ENCODE data around the gene RPS17.
A peak's percentile ranks its signal among the peaks of the same experiment; 100 is the strongest.

- no peak for TF ChIP-seq NR2C2 (IDR thresholded peaks at IDR 0.05; ENCODE audit: borderline replicate concordance, control insufficient read depth, insufficient read length, low read depth)
- no peak for TF ChIP-seq ZBTB33 (IDR thresholded peaks at IDR 0.05)
- TF ChIP-seq TCF7 (IDR thresholded peaks at IDR 0.05; ENCODE audit: borderline replicate concordance), result no peak
- no peak for TF ChIP-seq EZH2 (IDR thresholded peaks at IDR 0.05; ENCODE audit: borderline replicate concordance, control insufficient read depth, low read depth, low read length)
- no peak for TF ChIP-seq SP1 (IDR thresholded peaks at IDR 0.05; ENCODE audit: low read depth, low read length)
- TF ChIP-seq CTCF (IDR thresholded peaks at IDR 0.05 in 2 of 3, conservative IDR thresholded peaks at IDR 0.05 in 1 of 3; ENCODE audit: control insufficient read depth in 2 of 3, extremely low read depth in 1 of 3, insufficient read depth in 1 of 3, low read depth in 3 of 3, low read length in 3 of 3), result no peak
- peak; percentile 79 for TF ChIP-seq POLR2AphosphoS5 (IDR thresholded peaks at IDR 0.05; ENCODE audit: low read length)
Measured at GRCh38 chr15:82535566-82536408, 4.5 kb downstream of the RPS17 start.
